Endothelial cell of umbilical vein (primary cell): ENCODE data around the gene COPE. TPM values are rescaled to one million over a fixed set of nuclear protein-coding genes. Genes with fewer than 3 reads are reported as not detected.

ENCODE experiments used
- BruUV-seq: library from RNA; stranded (reverse); fragments of 400-500 nt; replicated peaks from 2 replicates; lab custom pipeline; 2021; lab: Mats Ljungman, UMichigan
- CTCF ChIA-PET: fragments of 300-600, 350-600 bp; sonication (Branson Sonifier 250); formaldehyde crosslinking; loops from one replicate; lab custom pipeline; 2021; ENCODE audit warnings: antibody characterized with exemption, inconsistent platforms; lab: Charles Lee
- POLR2A ChIA-PET: fragments of 300-600, 350-600 bp; sonication (Branson Sonifier 250); formaldehyde crosslinking; loops from one replicate; lab custom pipeline; 2021; ENCODE audit warnings: antibody characterized with exemption, inconsistent platforms; lab: Charles Lee
- DNase-seq: peaks from one replicate; pipeline ENCODE4 v3.0.0-alpha.2; 2011; ENCODE audit warnings: low read depth, low spot score
- FAIRE-seq: peaks from 2 replicates; lab custom pipeline; 2011; peaks lifted over from hg19 to GRCh38; lab: Jason Lieb, UNC
- H2AFZ ChIP-seq: 2 replicates; pipeline ENCODE4 v1.6.0; 2012; ENCODE audit warnings: low read depth, low read length, control low read depth, inconsistent platforms
- H3K27ac ChIP-seq: 2 replicates; pipeline ENCODE4 v1.5.1; 2011; ENCODE audit warnings: low read depth, mild to moderate bottlenecking, control low read depth, low read length, moderate library complexity; ENCODE audit not compliant: insufficient read depth
- H3K27me3 ChIP-seq, 2 experiments: 2 replicates each; pipeline versions ENCODE4 v1.6.0 to v1.6.1; 2011; ENCODE audit warnings: low read length in 2 of 2, mixed read lengths in 1 of 2; ENCODE audit not compliant: control insufficient read depth in 2 of 2, insufficient read depth in 2 of 2
- H3K36me3 ChIP-seq, 2 experiments: 2 replicates in 1 of 2; 3 replicates in 1 of 2; pipeline ENCODE4 v1.5.1; 2011; ENCODE audit warnings: low read length in 2 of 2, mild to moderate bottlenecking in 1 of 2, moderate library complexity in 1 of 2; ENCODE audit not compliant: control insufficient read depth in 2 of 2, insufficient read depth in 2 of 2; ENCODE audit errors: extremely low read depth in 1 of 2
- H3K4me1 ChIP-seq: 3 replicates; pipeline ENCODE4 v1.5.1; 2011; ENCODE audit warnings: mild to moderate bottlenecking, low read length; ENCODE audit not compliant: control insufficient read depth, insufficient read depth; ENCODE audit errors: extremely low read depth
- H3K4me2 ChIP-seq: 2 replicates; pipeline ENCODE4 v1.6.1; 2011; ENCODE audit warnings: low read length, control low read depth, mixed read lengths; ENCODE audit not compliant: insufficient read depth
- H3K4me3 ChIP-seq, 3 experiments: fragments of 200-600 bp in 1 of 3; sonication (generic), shearing (Covaris generic) in 1 of 3; replicated peaks in 1 of 3; 2 replicates each; pipeline ENCODE4 v1.5.1; 2011 to 2016; ENCODE audit warnings: control low read depth in 3 of 3, low read length in 3 of 3, mild to moderate bottlenecking in 2 of 3, inconsistent platforms in 1 of 3, low read depth in 1 of 3, moderate library complexity in 1 of 3; ENCODE audit not compliant: insufficient read depth in 1 of 3
- H3K79me2 ChIP-seq: 2 replicates; pipeline ENCODE4 v1.6.0; 2012; ENCODE audit warnings: low read length, inconsistent platforms; ENCODE audit not compliant: control insufficient read depth, insufficient read depth
- H3K9ac ChIP-seq: replicated peaks from 2 replicates; pipeline ENCODE3; 2011; ENCODE audit warnings: low read length, control low read depth; ENCODE audit not compliant: insufficient read depth; ENCODE audit errors: extremely low read depth
- H3K9me1 ChIP-seq: replicated peaks from 3 replicates; pipeline ENCODE4 v1.6.0; 2011; ENCODE audit warnings: mild to moderate bottlenecking, low read length; ENCODE audit not compliant: control insufficient read depth, insufficient read depth; ENCODE audit errors: extremely low read depth
- H3K9me3 ChIP-seq: replicated peaks from 2 replicates; pipeline ENCODE4 v1.5.1; 2012; ENCODE audit warnings: low read length, inconsistent platforms; ENCODE audit not compliant: control insufficient read depth, insufficient read depth
- H4K20me1 ChIP-seq: replicated peaks from 2 replicates; pipeline ENCODE3; 2011; ENCODE audit warnings: mild to moderate bottlenecking, low read length; ENCODE audit not compliant: control insufficient read depth, insufficient read depth; ENCODE audit errors: extremely low read depth
- EZH2 ChIP-seq: IDR thresholded peaks from 2 replicates; pipeline ENCODE4 v1.6.1; 2012; ENCODE audit warnings: borderline replicate concordance, low read depth, mild to moderate bottlenecking, moderate library complexity, low read length, inconsistent platforms; ENCODE audit not compliant: severe bottlenecking
- FOS ChIP-seq: IDR thresholded peaks from 2 replicates; pipeline ENCODE4 v1.6.1; 2011; ENCODE audit warnings: mild to moderate bottlenecking, low read length, moderate library complexity, borderline replicate concordance; ENCODE audit not compliant: insufficient read depth
- GATA2 ChIP-seq: IDR thresholded peaks from 2 replicates; pipeline ENCODE4 v1.7.0; 2011; ENCODE audit warnings: low read depth, mild to moderate bottlenecking, moderate library complexity, mixed read lengths, low read length; ENCODE audit not compliant: insufficient read length, insufficient read depth
- JUN ChIP-seq: IDR thresholded peaks from 2 replicates; pipeline ENCODE4 v1.6.1; 2011; ENCODE audit warnings: borderline replicate concordance, low read depth; ENCODE audit not compliant: insufficient read length, insufficient read depth
- MYC ChIP-seq: IDR thresholded peaks from one replicate; pipeline ENCODE4 v1.6.1; 2011; ENCODE audit warnings: mild to moderate bottlenecking, low read depth, low read length
- POLR2A ChIP-seq: IDR thresholded peaks from 2 replicates; pipeline ENCODE4 v1.6.1; 2012; ENCODE audit warnings: low read depth, mild to moderate bottlenecking, control low read depth, low read length
- POLR2AphosphoS5 ChIP-seq: IDR thresholded peaks from 2 replicates; pipeline ENCODE4 v1.6.1; 2012; ENCODE audit warnings: low read depth, mild to moderate bottlenecking, control low read depth, low read length, moderate library complexity; ENCODE audit not compliant: insufficient read depth
- dilution Hi-C: fragments of 300-500 bp; cut with MboI; formaldehyde crosslinking; loops from one replicate; pipeline ENCODE4 v1.15.0; 2019; ENCODE audit warnings: low sequenced_read_pairs; ENCODE audit not compliant: extremely low pct_ligation_motif_present
- intact Hi-C: fragments of 100-400 bp; cut with micrococcal nuclease; formaldehyde crosslinking; loops from one replicate; pipeline ENCODE4 v1.10.0; 2022
- polyA plus RNA-seq, 4 experiments: library from polyadenylated mRNA; depleted of rRNA in 3 of 4; stranded (reverse) in 3 of 4; unstranded in 1 of 4; fragments of >200 nt; gene quantifications; 2 replicates each; pipeline versions ENCODE4 v1.2.1 to v1.2.3, GENCODE V29; 2011 to 2012; ENCODE audit warnings: missing spikeins in 1 of 4
- total RNA-seq: library from RNA; stranded (reverse); gene quantifications from 2 replicates; pipeline ENCODE4 v1.2.3, GENCODE V29; 2021
- TF ChIP-seq, protein P1 (sequence below): IDR thresholded peaks from 2 replicates; pipeline ENCODE4 v1.6.1; 2011; ENCODE audit not compliant: insufficient read depth, insufficient read length
- TF ChIP-seq, protein P2 (sequence below), 2 donors: IDR thresholded peaks; 1 replicate in 1 of 2; 2 replicates in 1 of 2; pipeline ENCODE4 v1.5.1; 2011; ENCODE audit warnings: low read length in 2 of 2, mild to moderate bottlenecking in 2 of 2, moderate library complexity in 2 of 2, control low read depth in 1 of 2, inconsistent platforms in 1 of 2, low read depth in 1 of 2; ENCODE audit not compliant: insufficient read depth in 1 of 2; ENCODE audit errors: extremely low read depth in 1 of 2

The COPE gene
- total and polyA plus RNA-seq, 2 donors (not counting 3 experiments of a cell fraction or from before 2014, with no cell fraction given): 252 to 407 TPM

DNA sequence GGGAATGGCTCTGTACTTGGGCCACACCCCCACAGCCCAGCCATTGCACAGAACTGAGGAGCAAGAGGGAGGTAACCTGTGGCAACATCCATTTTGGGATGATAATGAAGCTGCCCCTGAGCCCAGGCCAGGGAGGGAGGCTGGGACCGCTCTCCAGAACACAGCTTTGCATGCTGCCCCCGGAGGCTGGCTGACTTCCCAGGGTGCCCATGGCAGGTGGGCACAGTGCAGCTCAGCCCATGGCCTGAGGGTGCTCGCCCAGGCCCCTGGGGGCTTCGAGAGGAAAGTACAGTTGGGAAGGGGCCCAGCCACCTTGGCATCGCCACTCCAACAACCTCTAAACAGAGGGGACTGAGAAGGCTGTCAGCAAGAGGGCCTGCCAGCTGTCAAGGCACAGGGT is 5.7 kb downstream of the COPE start:
- ChIA-PET CTCF (interaction anchor here (0.6 kb wide), 2 partner anchors 24 to 74 kb away, joined by 3 read pairs; no protein-coding TSS in a partner anchor), POLR2A (no interaction called here)
- H3K4me2 ChIP-seq: no peak overlapping the region
- dilution Hi-C loops (no loop called here), intact Hi-C loops (loop anchor here (10.0 kb wide), 2 partner anchors 49 to 459 kb away; no protein-coding TSS in a partner anchor)
- no peak for FAIRE-seq
- no peaks in the 10 kb centered on the region for H3K9me3 ChIP-seq
- no TSS peak for BruUV-seq
- peaks cover 6% of the 10 kb centered on the region for H3K4me1 ChIP-seq
- no peak overlapping the region for H3K27ac ChIP-seq
- no peak overlapping the region for H3K9ac ChIP-seq
- H3K27me3 ChIP-seq: no peaks in the 10 kb centered on the region
- no peak overlapping the region for H2AFZ ChIP-seq
- no peak for DNase-seq
- no peak for TF ChIP-seq POLR2A
- no peak for TF ChIP-seq FOS
- no peak for TF ChIP-seq MYC
- no peak for TF ChIP-seq EZH2
- TF ChIP-seq GATA2: no peak
- TF ChIP-seq POLR2AphosphoS5: no peak
- TF ChIP-seq, protein P1, sequence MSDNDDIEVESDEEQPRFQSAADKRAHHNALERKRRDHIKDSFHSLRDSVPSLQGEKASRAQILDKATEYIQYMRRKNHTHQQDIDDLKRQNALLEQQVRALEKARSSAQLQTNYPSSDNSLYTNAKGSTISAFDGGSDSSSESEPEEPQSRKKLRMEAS: no peak
- TF ChIP-seq JUN: no peak
- TF ChIP-seq, protein P2, sequence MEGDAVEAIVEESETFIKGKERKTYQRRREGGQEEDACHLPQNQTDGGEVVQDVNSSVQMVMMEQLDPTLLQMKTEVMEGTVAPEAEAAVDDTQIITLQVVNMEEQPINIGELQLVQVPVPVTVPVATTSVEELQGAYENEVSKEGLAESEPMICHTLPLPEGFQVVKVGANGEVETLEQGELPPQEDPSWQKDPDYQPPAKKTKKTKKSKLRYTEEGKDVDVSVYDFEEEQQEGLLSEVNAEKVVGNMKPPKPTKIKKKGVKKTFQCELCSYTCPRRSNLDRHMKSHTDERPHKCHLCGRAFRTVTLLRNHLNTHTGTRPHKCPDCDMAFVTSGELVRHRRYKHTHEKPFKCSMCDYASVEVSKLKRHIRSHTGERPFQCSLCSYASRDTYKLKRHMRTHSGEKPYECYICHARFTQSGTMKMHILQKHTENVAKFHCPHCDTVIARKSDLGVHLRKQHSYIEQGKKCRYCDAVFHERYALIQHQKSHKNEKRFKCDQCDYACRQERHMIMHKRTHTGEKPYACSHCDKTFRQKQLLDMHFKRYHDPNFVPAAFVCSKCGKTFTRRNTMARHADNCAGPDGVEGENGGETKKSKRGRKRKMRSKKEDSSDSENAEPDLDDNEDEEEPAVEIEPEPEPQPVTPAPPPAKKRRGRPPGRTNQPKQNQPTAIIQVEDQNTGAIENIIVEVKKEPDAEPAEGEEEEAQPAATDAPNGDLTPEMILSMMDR (IDR thresholded peaks at IDR 0.05; ENCODE audit: extremely low read depth in 1 of 2, insufficient read depth in 1 of 2, low read depth in 1 of 2, low read length in 2 of 2): no peak
- H3K36me3 ChIP-seq: peaks cover 5 to 26% of the 10 kb centered on the region in 2 experiments
- peaks cover 2% of the 10 kb centered on the region for H4K20me1 ChIP-seq
- H3K9me1 ChIP-seq: no peaks in the 10 kb centered on the region
- H3K4me3 ChIP-seq: no peak overlapping the region
- H3K79me2 ChIP-seq: peaks cover 37% of the 10 kb centered on the region
